Measurements from ENCODE around the gene SDK2.

The SDK2 gene

GRCh38 chr17:73654241-73654640 lies 10.0 kb upstream of the SDK2 start:
- no peak for DNase-seq (ENCODE audit: low read depth in 4 of 4, low spot score in 1 of 4)

GRCh38 chr17:73653810-73654209 lies 9.6 kb upstream of the SDK2 start:
- no peak for DNase-seq (ENCODE audit: low read depth in 4 of 4, low spot score in 1 of 4)

- no peak for DNase-seq (ENCODE audit: low read depth in 4 of 4, low spot score in 1 of 4)
Observed at GRCh38 chr17:73652886-73653480, 8.7 kb upstream of the SDK2 start.

- no peak for DNase-seq (ENCODE audit: low read depth in 4 of 4, low spot score in 1 of 4)
Observed at GRCh38 chr17:73650617-73651200, 6.5 kb upstream of the SDK2 start.

DNA sequence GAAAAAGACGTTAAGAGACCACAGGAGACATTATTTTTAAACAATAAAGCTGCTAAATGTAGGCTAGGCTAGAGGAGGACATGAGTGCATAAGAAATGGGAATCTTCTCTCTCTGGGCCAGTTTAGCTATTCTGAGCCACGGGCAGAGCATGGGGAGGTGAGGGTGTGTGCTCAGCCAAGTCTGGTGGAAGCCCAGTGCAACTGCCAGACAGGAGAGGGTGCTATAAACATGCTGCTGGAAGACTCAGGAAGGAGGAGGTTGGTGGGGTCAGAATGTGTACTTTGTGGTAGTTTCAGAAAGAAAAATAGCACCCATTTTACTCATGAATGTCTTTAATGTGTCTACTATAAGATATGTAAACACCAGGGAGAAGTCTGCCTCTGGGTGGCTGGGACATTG lies 5.9 kb upstream of the SDK2 start:
- DNase-seq (ENCODE audit: low read depth in 4 of 4, low spot score in 1 of 4), result no peak

GRCh38 chr17:73648974-73649373 lies 4.7 kb upstream of the SDK2 start:
- no peak for DNase-seq (ENCODE audit: low read depth in 4 of 4, low spot score in 1 of 4)

- DNase-seq (ENCODE audit: low read depth in 4 of 4, low spot score in 1 of 4), result no peak
Observed at GRCh38 chr17:73648543-73648820, 4.2 kb upstream of the SDK2 start.

DNA sequence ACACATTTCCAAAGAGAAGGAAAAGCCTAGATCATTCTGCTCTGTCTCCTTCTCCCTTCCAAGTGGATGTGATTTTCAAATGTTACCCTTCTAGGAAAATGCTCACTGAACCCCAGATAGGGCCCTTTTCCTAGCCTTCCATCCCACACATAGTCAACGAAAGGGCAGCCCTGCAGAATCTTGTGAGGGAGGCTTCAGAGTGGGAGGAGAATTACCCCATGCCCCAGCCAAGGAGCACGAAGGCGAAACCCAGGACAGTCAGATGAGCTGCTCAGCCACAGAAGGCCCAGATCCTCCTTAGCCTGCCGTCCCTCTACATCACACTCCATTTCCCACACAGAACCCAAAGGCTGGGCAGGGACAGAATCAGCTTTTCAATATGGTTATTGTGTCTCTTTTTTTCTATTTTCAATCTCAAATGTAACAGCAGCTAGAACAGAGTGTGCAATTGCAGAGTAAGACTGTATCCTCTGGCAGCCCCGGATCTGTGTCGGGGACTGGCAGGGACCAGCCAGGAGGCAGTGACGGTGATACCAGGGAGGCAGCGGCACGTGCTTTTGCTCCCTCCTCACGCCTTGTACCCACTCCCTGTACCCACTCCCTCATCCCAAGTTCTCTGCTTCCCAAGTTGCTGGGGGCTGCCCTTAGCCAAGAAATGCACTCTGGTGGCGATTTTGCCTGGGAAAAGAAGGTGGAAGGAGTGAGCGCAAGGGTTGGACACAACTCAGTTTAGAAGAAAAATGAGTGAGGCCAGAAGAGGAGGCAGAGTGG lies 3.7 kb upstream of the SDK2 start:
- DNase-seq (ENCODE audit: low read depth in 4 of 4, low spot score in 1 of 4), result no peak

- DNase-seq (ENCODE audit: low read depth in 4 of 4, low spot score in 1 of 4), result no peak
Observed at GRCh38 chr17:73647301-73647695, 3.1 kb upstream of the SDK2 start.

DNA sequence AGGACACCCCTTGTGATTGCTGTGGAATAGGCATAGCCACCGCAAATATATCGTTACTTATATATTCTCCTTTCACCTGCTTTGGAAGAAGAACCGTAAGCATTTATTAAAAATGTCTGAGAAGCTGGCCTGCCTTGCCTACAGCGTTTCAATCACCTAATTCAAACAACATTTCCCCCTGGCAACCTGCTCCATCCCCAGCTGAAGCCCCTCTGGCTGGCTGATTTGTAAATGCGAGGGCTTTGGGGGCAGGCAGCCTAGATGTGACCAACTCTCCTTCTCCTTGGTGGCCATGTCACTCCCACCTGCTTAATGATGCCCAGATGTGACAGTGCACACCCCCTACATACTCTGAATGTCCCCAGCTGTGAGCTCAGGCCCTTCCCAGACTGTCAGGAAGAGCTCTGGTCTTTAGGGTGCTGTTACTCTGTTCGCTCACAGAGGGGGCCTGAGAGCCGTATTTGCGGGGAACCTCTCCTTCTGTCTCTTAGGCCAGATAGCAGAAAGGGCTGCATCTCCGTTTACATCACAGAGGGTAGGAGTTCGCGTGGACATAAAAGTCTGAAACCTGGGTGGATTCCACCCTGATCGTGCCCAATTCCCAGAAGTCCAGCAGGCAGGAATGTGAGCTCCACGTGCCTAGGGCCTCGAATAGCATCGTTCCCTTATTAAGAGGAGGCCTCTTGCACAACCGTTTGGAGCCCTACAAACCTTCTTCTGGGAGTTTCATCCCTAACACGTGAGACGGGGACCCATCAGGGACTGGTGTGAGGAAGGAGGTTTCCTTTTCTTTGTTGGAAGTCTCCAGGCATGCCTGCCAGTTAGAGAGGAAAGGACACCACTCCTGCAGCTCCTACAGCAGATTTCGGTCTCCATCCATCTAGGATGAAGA lies 2.4 kb upstream of the SDK2 start:
- DNase-seq (ENCODE audit: low read depth in 4 of 4, low spot score in 1 of 4), result no peak

GRCh38 chr17:73645050-73645871 lies 1.0 kb upstream of the SDK2 start:
- DNase-seq (ENCODE audit: low read depth in 4 of 4, low spot score in 1 of 4), result peak in 1 of 4 experiments; percentile 28

GRCh38 chr17:73643852-73644144 lies 447 bp downstream of the SDK2 start:
- no peak for DNase-seq (ENCODE audit: low read depth in 4 of 4, low spot score in 1 of 4)

DNA sequence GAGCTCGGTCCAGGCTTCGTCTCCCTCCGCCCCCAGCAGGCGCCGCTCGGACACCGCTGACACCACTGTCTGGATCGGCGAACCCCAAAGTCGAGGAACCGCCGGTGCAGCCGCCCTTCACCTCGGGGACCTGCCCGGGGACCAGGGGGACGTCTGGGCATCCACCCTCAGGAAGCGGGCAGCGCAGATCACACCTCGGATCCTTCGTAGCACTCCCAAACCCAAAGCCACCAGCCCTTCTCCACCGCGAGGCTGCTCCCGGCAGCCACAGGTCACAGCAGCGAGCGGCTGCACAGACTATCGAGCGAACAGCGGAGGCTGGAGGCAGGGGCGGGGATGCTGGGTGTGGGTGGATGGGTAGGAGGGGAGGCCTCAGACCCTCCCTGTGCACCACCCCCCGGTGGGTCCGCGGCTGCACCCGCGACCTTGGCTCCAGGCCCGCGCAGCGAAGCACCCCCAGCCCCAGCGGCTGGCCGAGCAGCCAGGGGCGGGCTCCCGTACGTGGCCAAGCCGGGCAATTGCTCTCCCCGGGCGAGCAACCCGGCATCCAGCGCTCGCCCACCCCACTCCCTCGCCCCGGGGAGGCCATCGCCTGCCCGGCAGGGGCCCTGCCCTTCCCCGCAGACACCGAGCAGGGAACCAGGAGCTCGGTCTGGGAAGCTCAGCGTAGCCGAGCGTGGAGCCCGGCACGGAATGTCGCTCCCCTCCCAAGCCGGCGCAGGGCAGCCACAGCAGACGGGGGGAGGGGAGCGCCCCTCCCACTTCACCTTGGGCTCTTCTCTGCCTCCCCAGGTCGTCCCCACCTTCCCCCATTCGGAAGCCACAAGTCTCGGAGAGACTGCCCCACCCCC lies 1.0 kb downstream of the SDK2 start:
- peak in 1 of 4 experiments; percentile 7 for DNase-seq (ENCODE audit: low read depth in 4 of 4, low spot score in 1 of 4)

- no peak for DNase-seq (ENCODE audit: low read depth in 4 of 4, low spot score in 1 of 4)
Observed at GRCh38 chr17:73642659-73643000, 1.6 kb downstream of the SDK2 start.

DNA sequence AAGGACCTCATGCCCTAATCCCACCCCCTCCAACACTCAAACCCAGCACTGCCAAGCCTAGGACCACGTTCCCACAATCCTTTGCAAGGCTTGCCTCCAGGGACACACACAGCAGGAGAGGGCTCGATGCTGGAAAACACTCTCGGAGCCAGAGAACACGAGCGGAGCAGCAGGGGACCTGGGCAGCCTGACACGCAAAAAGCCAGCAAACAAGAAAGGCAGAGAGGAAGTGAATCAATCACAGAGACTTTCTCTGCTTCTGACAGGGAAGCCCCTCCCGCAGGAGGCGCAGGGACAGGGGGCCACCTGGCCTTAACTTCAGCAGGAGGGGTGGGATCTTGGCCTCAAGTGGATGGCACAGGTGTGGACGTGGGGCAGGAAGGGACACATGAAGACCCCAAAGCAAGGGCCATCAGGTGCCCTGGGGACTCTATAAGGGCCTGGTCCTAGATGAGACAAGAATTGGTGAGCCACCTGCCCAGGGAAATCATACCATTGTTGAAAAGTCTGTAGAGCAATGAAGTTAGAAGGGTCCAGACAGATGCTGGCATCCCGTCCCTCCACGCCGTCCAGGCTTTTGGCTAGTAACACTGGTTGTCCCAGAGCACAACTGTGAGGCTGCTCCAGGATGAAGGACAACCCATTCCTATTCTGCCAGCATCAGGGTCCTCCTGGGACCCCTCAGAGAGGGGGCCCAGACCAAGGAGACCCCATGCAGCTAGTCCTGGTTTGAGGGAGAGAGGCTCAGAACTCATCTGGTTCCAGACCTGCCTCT lies 2.2 kb downstream of the SDK2 start:
- no peak for DNase-seq (ENCODE audit: low read depth in 4 of 4, low spot score in 1 of 4)

- no peak for DNase-seq (ENCODE audit: low read depth in 4 of 4, low spot score in 1 of 4)
Observed at GRCh38 chr17:73640691-73641090, 3.6 kb downstream of the SDK2 start.

GRCh38 chr17:73639932-73640331 lies 4.3 kb downstream of the SDK2 start:
- no peak for DNase-seq (ENCODE audit: low read depth in 4 of 4, low spot score in 1 of 4)

DNA sequence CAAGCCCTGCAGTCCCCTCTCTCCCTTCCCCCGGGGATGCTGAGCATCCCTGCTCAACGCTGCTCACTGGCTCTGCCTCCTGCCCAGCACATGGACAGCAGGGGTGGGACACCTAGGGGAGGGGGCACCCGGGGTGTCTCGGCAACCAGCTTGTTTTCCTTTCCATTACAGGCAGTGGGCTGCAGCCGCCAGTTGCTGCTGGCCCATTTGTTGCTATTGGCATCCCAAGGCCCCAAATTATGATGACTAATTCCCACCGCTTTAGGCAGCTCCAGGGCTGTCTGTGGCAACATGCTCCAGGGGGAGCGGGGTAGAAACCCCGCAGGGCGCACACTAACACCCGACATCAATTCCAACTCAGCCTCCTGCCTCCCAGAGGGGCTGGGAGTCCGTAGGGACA lies 4.9 kb downstream of the SDK2 start:
- DNase-seq (ENCODE audit: low read depth in 4 of 4, low spot score in 1 of 4), result no peak

DNA sequence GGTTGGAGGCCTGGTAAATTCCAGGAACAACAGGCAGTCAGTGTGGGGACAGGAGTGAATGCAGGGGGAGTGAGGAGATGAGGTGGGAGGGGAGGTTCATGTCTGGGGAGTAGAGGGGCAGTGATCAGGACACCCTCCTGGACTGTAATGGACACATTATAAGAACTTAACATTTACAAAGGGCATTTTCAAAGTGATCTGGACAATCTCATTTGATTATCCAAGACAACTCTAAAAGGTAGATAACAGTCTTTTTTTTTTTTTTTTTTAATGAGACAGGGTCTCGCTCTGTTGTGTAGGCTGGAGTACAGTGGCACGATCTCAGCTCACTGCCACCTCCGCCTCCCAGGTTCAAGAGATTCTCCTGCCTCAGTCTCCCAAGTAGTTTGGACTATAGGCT lies 5.7 kb downstream of the SDK2 start:
- no peak for DNase-seq (ENCODE audit: low read depth in 4 of 4, low spot score in 1 of 4)

DNA sequence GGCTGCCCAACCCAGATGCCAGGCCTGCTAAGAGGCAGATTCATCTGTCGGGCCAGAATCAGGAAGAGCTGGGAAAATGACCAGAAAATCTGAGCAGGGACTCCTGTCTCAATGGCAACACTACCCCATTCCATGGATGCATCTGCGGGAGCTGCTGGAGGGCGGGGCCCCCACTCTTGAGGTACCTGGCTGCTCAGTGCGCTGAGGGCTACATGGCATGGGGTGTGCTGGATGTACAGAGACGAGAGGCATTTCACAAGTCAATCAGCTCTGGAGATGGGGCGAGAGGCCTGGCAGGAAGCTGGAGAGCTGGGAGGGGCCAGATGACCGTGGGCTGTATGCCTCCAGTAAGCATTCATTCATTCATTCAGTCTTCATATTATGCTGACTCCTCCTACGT lies 6.4 kb downstream of the SDK2 start:
- no peak for DNase-seq (ENCODE audit: low read depth in 4 of 4, low spot score in 1 of 4)

All from stimulated activated CD4-positive, alpha-beta T cell treated with anti-CD3 and anti-CD28 coated beads, Interleukin-1b, Interleukin-23, amount 100 ng/mL, for 24 hours (primary cell).